Neural cell (in vitro differentiated cells): Measurements from ENCODE around the gene SERP1. TPM values are rescaled to one million over a fixed set of nuclear protein-coding genes. Genes with fewer than 3 reads are reported as not detected.

Experiments
- H2AFZ ChIP-seq: fragments of 200-600, 300-800 bp; sonication (generic), shearing (Covaris generic); 2 replicates; pipeline ENCODE4 v1.6.0; 2014; ENCODE audit warnings: low read depth, mild to moderate bottlenecking, antibody characterized with exemption, low read length, moderate library complexity
- H3F3A ChIP-seq: fragments of 200-600 bp; shearing (Covaris generic); 2 replicates; pipeline ENCODE4 v1.6.1; 2016; ENCODE audit warnings: mild to moderate bottlenecking, moderate library complexity, mixed read lengths, antibody characterized with exemption, low read length; ENCODE audit not compliant: insufficient read depth, poor library complexity, severe bottlenecking
- H3K27ac ChIP-seq: fragments of 200-600, 300-800 bp; sonication (generic), shearing (Covaris generic); 2 replicates; pipeline ENCODE4 v1.5.1; 2014; ENCODE audit warnings: mild to moderate bottlenecking, low read length, moderate library complexity
- H3K27me3 ChIP-seq: fragments of 300-800, 200-600 bp; sonication (generic), shearing (Covaris generic); 2 replicates; pipeline ENCODE4 v1.6.0; 2014; ENCODE audit warnings: mild to moderate bottlenecking, low read depth, low read length, moderate library complexity; ENCODE audit not compliant: insufficient read depth
- H3K36me3 ChIP-seq: fragments of 300-800, 200-600 bp; sonication (generic), shearing (Covaris generic); 2 replicates; pipeline ENCODE4 v1.5.1; 2014; ENCODE audit warnings: mild to moderate bottlenecking, antibody characterized with exemption, low read length, moderate library complexity; ENCODE audit not compliant: insufficient read depth
- H3K4me2 ChIP-seq: fragments of 300-800, 200-600 bp; sonication (generic), shearing (Covaris generic); 2 replicates; pipeline ENCODE4 v1.6.0; 2014; ENCODE audit warnings: mild to moderate bottlenecking, low read length
- H3K4me3 ChIP-seq: fragments of 300-800, 200-600 bp; sonication (generic), shearing (Covaris generic); 2 replicates; pipeline ENCODE4 v1.5.1; 2014; ENCODE audit warnings: mild to moderate bottlenecking, low read length, moderate library complexity
- H3K79me2 ChIP-seq: fragments of 200-600 bp; shearing (Covaris generic); replicated peaks from 2 replicates; pipeline ENCODE4 v1.6.0; 2014; ENCODE audit warnings: mild to moderate bottlenecking, low read length, moderate library complexity; ENCODE audit not compliant: insufficient read depth
- H3K9ac ChIP-seq: fragments of 300-800, 200-600 bp; sonication (generic), shearing (Covaris generic); 2 replicates; pipeline ENCODE4 v1.6.1; 2016; ENCODE audit warnings: mild to moderate bottlenecking, low read length, mixed read lengths
- H3K9me2 ChIP-seq: fragments of 200-600 bp; shearing (Covaris generic); 2 replicates; pipeline ENCODE4 v1.6.1; 2016; ENCODE audit warnings: mild to moderate bottlenecking, low read length, mixed read lengths; ENCODE audit not compliant: insufficient read depth
- H3K9me3 ChIP-seq: fragments of 200-600, 300-800 bp; sonication (generic), shearing (Covaris generic); 2 replicates; pipeline ENCODE4 v1.6.1; 2016; ENCODE audit warnings: mild to moderate bottlenecking, mixed run types, low read length, moderate library complexity, mixed read lengths
- H4K20me1 ChIP-seq: fragments of 200-600 bp; shearing (Covaris generic); 2 replicates; pipeline ENCODE4 v1.6.1; 2016; ENCODE audit warnings: mild to moderate bottlenecking, mixed run types; ENCODE audit not compliant: insufficient read depth
- EP300 ChIP-seq: fragments of 450-650 bp; conservative IDR thresholded peaks from 2 replicates; pipeline ENCODE4 v1.6.1; 2014; ENCODE audit warnings: antibody characterized with exemption, mild to moderate bottlenecking, moderate library complexity; ENCODE audit not compliant: poor library complexity, severe bottlenecking
- EZH2 ChIP-seq: fragments of 200-600, 300-800 bp; shearing (Covaris generic), sonication (generic); IDR thresholded peaks from 2 replicates; pipeline ENCODE4 v1.6.1; 2014; ENCODE audit warnings: antibody characterized with exemption, low read length, borderline replicate concordance, mild to moderate bottlenecking; ENCODE audit not compliant: insufficient read depth, poor library complexity, severe bottlenecking
- MXI1 ChIP-seq: fragments of 450-650 bp; conservative IDR thresholded peaks from 2 replicates; pipeline ENCODE4 v1.6.1; 2014; ENCODE audit warnings: antibody characterized with exemption, mild to moderate bottlenecking; ENCODE audit not compliant: poor library complexity, severe bottlenecking
- POLR2AphosphoS5 ChIP-seq: IDR thresholded peaks from 2 replicates; pipeline ENCODE4 v1.6.1; 2012
- RAD21 ChIP-seq: fragments of 450-650 bp; conservative IDR thresholded peaks from 2 replicates; pipeline ENCODE4 v1.6.1; 2014; ENCODE audit warnings: antibody characterized with exemption, mild to moderate bottlenecking, moderate library complexity
- SMC3 ChIP-seq: fragments of 450-650 bp; conservative IDR thresholded peaks from 2 replicates; pipeline ENCODE4 v1.6.1; 2014; ENCODE audit warnings: antibody characterized with exemption, mild to moderate bottlenecking, moderate library complexity; ENCODE audit not compliant: poor library complexity
- TAF1 ChIP-seq: IDR thresholded peaks from 2 replicates; pipeline ENCODE4 v1.6.1; 2012; ENCODE audit warnings: low read depth
- polyA plus RNA-seq: library from polyadenylated mRNA; depleted of rRNA; stranded (reverse); fragments of >200 nt; gene quantifications from 2 replicates; pipeline ENCODE4 v1.2.3, GENCODE V29; 2014
- TF ChIP-seq, protein P1 (sequence below): fragments of 450-650 bp; IDR thresholded peaks from 2 replicates; pipeline ENCODE4 v1.5.1; 2014; ENCODE audit warnings: antibody characterized with exemption, mild to moderate bottlenecking, moderate library complexity; ENCODE audit not compliant: poor library complexity, severe bottlenecking
- TF ChIP-seq, protein P2 (sequence below): IDR thresholded peaks from 2 replicates; pipeline ENCODE4 v1.6.1; 2012; ENCODE audit warnings: borderline replicate concordance

Gene SERP1
- polyA plus RNA-seq, 1 donor from 2014 or later, result 120 TPM

GRCh38 chr3:150538324-150539208 lies 7.7 kb downstream of the SERP1 start:
- H3K4me2 ChIP-seq, result no peak overlapping the region
- H2AFZ ChIP-seq, result no peak overlapping the region
- H3K27me3 ChIP-seq, result no peaks in the 10 kb centered on the region
- peaks cover 6% of the 10 kb centered on the region for H3K36me3 ChIP-seq
- H3F3A ChIP-seq, result no peaks in the 10 kb centered on the region
- H3K9me3 ChIP-seq, result no peaks in the 10 kb centered on the region
- H4K20me1 ChIP-seq, result no peaks in the 10 kb centered on the region
- no peak overlapping the region for H3K9ac ChIP-seq
- no peak overlapping the region for H3K27ac ChIP-seq
- TF ChIP-seq, protein P1, sequence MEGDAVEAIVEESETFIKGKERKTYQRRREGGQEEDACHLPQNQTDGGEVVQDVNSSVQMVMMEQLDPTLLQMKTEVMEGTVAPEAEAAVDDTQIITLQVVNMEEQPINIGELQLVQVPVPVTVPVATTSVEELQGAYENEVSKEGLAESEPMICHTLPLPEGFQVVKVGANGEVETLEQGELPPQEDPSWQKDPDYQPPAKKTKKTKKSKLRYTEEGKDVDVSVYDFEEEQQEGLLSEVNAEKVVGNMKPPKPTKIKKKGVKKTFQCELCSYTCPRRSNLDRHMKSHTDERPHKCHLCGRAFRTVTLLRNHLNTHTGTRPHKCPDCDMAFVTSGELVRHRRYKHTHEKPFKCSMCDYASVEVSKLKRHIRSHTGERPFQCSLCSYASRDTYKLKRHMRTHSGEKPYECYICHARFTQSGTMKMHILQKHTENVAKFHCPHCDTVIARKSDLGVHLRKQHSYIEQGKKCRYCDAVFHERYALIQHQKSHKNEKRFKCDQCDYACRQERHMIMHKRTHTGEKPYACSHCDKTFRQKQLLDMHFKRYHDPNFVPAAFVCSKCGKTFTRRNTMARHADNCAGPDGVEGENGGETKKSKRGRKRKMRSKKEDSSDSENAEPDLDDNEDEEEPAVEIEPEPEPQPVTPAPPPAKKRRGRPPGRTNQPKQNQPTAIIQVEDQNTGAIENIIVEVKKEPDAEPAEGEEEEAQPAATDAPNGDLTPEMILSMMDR, result no peak
- TF ChIP-seq MXI1 (no peak), POLR2AphosphoS5 (no peak), RAD21 (no peak), EP300 (no peak)
- no peaks in the 10 kb centered on the region for H3K9me2 ChIP-seq
- H3K4me3 ChIP-seq, result no peak overlapping the region
- peaks cover 14% of the 10 kb centered on the region for H3K79me2 ChIP-seq

DNA sequence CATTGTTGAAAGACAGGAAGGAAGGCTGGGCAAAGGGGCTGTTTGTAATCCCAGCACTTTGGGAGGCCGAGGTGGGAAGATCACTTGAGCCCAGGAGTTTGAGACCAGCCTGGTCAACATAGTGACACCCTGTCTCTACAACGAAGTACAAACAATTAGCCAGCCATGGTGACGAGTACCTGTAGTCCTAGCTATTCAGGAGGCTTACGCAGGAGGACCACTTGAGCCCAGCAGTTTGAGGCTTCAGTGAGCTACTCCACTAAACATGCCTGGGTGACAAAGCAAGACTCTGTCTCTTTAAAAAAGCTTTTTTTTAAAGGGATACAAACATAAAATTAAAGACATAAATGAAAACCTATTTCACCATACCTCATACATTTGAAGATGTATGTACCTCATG lies 11.1 kb downstream of the SERP1 start:
- Histone ChIP-seq H2AFZ (no peak overlapping the region), H3K9ac (no peak overlapping the region), H3K4me3 (no peak overlapping the region), H3F3A (no peaks in the 10 kb centered on the region), H3K9me2 (no peaks in the 10 kb centered on the region), H4K20me1 (no peaks in the 10 kb centered on the region), H3K27ac (no peak overlapping the region), H3K4me2 (no peak overlapping the region), H3K9me3 (no peaks in the 10 kb centered on the region), H3K36me3 (no peaks in the 10 kb centered on the region), H3K79me2 (no peaks in the 10 kb centered on the region), H3K27me3 (no peaks in the 10 kb centered on the region)
- no peak for TF ChIP-seq MXI1
- TF ChIP-seq, protein P1, result no peak
- TF ChIP-seq EZH2, result no peak
- no peak for TF ChIP-seq RAD21
- no peak for TF ChIP-seq SMC3
- TF ChIP-seq POLR2AphosphoS5, result no peak
- TF ChIP-seq TAF1, result no peak
- TF ChIP-seq, protein P2, sequence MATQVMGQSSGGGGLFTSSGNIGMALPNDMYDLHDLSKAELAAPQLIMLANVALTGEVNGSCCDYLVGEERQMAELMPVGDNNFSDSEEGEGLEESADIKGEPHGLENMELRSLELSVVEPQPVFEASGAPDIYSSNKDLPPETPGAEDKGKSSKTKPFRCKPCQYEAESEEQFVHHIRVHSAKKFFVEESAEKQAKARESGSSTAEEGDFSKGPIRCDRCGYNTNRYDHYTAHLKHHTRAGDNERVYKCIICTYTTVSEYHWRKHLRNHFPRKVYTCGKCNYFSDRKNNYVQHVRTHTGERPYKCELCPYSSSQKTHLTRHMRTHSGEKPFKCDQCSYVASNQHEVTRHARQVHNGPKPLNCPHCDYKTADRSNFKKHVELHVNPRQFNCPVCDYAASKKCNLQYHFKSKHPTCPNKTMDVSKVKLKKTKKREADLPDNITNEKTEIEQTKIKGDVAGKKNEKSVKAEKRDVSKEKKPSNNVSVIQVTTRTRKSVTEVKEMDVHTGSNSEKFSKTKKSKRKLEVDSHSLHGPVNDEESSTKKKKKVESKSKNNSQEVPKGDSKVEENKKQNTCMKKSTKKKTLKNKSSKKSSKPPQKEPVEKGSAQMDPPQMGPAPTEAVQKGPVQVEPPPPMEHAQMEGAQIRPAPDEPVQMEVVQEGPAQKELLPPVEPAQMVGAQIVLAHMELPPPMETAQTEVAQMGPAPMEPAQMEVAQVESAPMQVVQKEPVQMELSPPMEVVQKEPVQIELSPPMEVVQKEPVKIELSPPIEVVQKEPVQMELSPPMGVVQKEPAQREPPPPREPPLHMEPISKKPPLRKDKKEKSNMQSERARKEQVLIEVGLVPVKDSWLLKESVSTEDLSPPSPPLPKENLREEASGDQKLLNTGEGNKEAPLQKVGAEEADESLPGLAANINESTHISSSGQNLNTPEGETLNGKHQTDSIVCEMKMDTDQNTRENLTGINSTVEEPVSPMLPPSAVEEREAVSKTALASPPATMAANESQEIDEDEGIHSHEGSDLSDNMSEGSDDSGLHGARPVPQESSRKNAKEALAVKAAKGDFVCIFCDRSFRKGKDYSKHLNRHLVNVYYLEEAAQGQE, result no peak
- no peak for TF ChIP-seq EP300
